HG03139 (cell line): ENCODE data around the gene SLC36A4.
A peak's percentile ranks its signal among the peaks of the same experiment; 100 is the strongest.
"Not testable (repeated sequence)": the region's sequence is repeated elsewhere in the genome, so short reads cannot be mapped to it uniquely, and the experiment has no call there.

ENCODE experiments used
- ATAC-seq: cut with Tn5 transposase; IDR thresholded peaks from one replicate; pipeline ENCODE4 v1.9.1; 2021; ENCODE audit not compliant: unreplicated experiment

Gene SLC36A4

DNA sequence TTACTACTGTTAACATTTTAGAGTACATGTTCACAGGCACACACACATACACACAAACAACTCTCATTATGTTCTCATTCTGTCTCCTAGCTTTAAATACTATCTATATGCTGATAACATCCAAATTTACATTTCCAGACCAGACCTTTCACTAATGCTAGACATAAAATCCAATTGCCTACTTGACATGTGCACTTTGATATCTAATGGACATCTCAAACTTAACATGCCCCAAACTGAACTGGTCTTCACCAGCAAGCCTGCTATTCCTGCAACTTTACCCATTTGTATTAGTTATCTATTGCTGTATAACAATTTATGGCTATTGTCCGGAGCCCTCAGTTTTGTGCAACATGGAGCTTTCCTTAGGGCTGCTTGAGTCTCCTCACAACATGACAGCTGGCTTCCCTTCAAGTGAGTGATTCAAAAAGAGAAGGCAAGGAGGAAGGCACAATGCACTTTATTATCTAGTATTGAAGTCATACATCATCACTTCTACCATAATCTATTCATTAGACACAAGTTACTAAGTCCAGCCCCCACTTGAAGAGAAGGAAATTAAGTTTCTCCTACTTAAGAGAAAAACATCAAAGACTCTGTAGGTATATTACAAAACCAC lies 3.0 kb downstream of the SLC36A4 start:
- no peak for ATAC-seq

DNA sequence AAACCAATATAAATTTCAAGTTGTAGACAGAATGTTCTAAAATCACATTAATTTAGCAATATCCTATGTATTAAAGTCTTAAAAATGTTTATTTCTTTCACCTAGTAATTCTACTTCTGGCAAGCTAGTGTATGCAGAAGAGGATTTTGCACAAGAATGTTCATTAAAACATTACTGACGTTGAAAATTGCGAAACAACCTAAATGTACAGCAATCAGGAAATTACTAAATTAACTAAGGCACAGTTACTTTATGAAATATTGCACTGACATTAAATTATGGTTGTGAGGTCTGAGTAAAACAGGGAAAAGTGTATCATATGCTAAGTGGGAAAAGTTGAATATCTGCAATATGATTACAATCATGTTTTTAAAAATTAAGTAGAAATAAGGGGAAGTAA lies 4.1 kb downstream of the SLC36A4 start:
- no peak for ATAC-seq

DNA sequence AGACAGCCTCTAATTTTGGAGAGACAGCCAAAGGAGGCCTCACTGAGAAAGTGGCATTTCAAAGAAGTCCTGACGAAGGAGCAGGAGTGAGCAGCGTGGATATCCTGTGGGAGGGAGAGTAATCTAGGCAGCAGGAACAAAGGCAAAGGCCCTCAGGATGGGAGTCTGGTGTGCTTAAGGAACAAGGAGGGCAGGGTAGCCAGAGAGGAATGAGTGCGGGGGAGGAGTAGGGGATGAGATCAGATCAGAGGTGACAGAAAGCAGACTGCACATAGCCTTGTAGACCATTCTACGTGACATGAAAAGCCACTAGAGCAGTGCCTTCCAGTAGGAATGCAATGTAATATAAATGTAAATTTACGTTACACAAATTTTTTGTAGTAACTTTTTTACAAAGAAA lies 5.6 kb downstream of the SLC36A4 start:
- no peak for ATAC-seq

DNA sequence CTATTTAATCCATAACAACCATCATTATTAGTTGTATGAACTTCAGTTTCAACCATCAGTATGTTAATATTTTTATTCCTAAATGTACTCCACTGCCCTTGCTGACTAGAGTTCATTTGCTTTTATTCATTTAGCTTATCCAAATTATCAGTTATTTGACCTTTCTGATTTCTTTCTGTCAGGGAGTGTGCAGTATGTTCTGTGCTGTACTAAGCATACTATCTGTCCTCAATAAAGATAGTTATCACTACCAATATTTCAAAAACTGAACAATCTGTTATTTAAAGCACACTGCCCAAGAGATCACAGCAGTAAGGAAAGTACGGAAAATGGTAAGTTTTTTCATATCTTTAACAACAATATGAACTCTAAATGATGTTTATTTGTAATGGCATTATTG lies 8.3 kb downstream of the SLC36A4 start:
- ATAC-seq, result no peak

- no peak for ATAC-seq
Measured at GRCh38 chr11:93188726-93189125, 9.1 kb downstream of the SLC36A4 start.

DNA sequence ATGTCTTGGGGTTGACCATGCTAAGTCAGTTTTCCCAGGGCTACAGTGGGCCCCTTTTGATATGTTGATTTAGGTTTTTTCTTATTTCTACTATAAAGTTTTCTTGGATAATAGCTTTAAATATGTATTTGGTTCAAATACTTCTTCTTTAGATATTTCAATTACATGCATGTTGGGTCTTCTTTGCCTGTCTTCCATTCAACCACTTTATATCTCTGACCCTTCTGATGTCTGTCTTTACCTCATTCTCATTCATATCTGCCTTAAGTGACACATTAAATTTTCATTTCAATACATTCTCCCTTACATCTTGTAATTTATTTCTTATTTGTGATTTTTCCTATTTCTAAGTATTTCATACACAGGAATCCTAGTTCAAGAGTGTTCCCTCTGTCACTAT lies 10.5 kb downstream of the SLC36A4 start:
- no peak for ATAC-seq

GRCh38 chr11:93177891-93178290 lies 19.9 kb downstream of the SLC36A4 start:
- not testable (repeated sequence) for ATAC-seq

DNA sequence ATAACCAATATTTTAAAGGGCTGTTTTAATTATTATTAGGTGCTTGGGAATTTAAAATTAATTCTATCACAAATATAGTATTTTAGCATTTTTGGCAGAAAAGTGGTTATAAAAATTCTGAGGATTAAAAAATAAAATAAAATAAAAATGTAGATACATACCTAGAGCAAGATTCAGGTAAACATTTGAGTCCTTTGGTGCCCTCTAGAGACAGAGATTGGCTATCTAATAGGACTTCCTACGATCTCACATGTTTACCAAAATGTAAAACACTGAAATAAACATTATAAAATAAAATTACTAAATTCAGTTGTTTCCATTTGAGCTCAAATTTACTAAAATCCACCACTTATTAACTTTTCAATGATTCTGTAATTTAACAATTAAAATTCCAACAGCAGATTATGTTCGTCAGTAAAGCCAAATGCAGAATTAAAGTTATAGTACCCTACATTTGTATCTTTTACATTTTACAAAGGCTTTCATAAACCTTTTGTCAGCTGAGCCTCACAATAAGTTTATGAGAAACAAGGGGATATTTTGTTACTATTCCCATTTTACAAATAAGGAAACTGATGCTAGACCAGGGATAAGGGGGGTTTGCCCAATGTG lies 27.7 kb downstream of the SLC36A4 start:
- ATAC-seq, result no peak

GRCh38 chr11:93169143-93169542 lies 28.6 kb downstream of the SLC36A4 start:
- no peak for ATAC-seq

- ATAC-seq, result peak; percentile 55
Measured at GRCh38 chr11:93166862-93167261, 30.9 kb downstream of the SLC36A4 start.

DNA sequence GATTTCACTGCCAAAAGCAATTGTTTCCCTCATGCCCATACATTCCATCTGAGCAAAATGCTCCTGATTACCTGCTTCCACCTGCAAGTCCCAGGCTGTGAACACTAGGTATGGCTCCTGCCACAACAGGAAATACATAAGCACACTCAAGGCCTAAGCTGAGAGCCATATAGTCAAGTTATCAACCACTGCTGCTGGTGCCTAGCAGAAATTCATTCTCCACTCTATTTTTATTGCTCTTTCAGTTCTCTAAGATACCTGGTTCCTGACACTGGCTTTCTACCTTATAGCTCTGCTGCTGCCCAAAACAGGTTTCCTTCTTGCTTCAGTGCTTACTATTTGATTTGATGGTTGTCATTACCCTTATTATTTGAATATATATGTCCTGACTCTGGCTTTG lies 31.6 kb downstream of the SLC36A4 start:
- ATAC-seq, result no peak

GRCh38 chr11:93160808-93161207 lies 37.0 kb downstream of the SLC36A4 start:
- ATAC-seq, result no peak

DNA sequence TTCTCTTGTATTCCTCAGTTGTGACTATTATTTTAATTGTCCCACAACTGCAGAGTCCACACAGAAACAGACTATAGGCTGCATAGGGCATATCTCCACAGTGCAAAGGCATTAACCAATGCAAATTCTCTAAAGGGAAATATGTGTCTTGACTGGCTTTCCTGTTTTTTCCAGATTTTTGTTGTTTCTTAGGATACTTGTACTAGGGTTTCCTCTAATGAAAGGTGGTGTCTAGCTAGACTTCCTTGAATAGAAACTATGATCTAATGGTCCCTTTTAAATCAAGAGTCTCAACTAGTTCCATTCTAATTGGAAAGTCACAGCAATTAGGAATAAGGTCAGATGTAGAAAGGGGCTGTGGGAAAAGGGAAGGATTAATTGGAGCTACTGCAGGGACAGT lies 37.6 kb downstream of the SLC36A4 start:
- ATAC-seq, result no peak

DNA sequence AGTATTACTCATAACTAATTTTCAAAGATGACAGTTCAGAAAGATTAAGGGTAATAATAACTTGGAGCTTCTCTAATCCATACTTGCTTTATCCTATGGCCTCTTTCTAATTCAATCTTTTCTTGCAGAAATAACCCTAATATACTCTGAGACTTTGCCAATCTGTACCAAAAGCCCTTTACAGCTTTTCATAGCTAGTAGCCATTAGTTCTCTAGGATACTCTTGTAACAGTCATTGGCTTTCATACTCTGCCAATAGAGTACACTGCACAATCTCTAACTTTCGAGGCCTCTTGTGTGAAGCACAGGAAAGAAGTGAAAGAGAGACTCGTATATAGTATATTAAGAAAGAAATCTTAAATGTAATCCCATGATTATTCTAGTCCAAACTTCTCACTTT lies 38.1 kb downstream of the SLC36A4 start:
- no peak for ATAC-seq

DNA sequence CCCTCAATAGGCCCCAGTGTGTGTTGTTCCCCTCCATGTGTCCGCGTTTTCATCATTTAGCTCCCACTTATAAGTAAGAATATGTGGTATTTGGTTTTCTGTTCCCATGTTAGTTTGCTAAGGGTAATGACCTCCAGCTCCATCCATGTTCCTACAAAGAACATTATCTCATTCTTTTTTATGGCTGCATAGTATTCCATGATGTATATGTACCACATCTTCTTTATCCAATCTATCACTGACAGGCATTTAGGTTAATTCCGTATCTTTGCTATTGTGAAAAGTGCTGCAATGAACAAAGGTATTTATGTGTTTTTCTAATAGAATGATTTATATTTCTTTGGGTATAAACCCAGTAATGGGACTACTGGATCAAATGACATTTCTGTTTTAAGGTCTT lies 42.1 kb downstream of the SLC36A4 start:
- no peak for ATAC-seq

DNA sequence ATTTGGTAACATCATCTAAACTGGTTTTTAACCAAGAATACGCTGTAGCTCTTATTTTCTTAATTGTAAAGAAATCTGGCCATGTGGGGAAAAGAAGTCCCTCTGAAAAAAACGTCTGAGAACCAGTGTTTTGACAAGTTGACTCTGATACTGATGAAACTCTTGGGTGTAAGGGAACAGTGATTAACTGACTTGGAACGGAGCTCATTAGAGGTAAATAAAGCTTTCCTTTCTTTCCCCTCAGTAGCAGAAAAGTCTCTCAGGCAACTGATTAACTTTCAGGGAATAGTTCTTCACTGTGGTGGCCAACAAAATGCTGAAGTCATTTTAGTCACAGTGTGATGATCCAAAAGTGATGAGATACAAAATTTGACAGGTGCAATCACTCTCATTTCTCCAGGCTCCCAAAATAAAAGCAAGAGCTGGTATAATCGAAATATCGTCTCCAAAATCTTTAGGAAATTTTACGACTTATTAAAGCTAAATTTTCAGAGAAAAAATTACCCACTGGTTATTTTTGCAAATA lies 52.3 kb downstream of the SLC36A4 start:
- no peak for ATAC-seq

GRCh38 chr11:93143800-93144199 lies 54.0 kb downstream of the SLC36A4 start:
- peak; percentile 60 for ATAC-seq

- no peak for ATAC-seq
Measured at GRCh38 chr11:93143186-93143585, 54.6 kb downstream of the SLC36A4 start.

DNA sequence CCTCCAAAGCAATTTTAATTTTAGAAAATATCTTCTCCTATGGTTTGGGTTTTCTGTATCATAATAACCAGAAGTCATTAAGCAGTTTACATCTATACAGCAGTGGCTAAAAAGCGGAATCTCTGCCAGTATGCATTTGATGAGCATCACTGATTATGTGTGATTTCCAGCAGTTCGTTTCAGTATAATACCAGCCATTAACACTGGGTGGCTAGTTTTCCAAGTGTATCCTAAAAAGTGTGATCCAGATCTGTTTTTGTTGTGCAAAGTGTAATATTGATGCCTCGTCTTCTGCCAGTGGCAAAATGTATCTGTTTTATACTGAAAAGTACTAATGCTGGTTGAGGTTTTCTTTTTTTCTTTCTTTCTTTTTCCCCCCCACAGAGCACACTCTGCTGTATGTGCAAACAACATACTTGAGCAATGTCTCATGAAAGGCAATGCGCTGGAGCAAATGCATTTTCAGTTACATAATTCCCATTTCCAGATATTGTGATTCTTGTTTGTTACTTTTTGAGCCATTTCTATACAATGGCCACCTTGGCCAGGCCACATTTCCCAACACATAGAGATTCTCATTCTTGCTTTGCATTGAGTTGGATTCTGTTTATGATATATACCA lies 64.2 kb downstream of the SLC36A4 start:
- ATAC-seq, result no peak

GRCh38 chr11:93132836-93133235 lies 65.0 kb downstream of the SLC36A4 start:
- no peak for ATAC-seq

DNA sequence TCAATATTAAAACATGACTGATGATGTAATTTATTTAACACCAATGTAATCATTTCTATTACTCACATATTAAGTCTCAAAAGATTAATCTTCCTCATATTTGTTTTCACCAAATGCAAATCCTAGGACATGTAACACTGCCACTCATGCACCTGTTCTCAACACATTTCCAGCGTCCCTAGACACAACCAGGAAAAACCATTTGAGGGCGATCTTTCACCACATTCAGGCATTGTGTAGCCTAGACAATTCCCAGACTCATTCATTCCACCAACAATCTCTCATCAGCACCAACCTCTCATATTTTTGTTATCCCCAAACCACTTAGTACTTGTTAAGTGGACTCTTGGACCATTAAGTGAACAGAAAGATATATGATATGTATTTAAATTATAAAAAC lies 66.1 kb downstream of the SLC36A4 start:
- no peak for ATAC-seq

GRCh38 chr11:93128574-93128973 lies 69.2 kb downstream of the SLC36A4 start:
- no peak for ATAC-seq
